ENCODE results near the gene PRR18. TPM values are rescaled to one million over a fixed set of nuclear protein-coding genes. Genes with fewer than 3 reads are reported as not detected.

The PRR18 gene
- total and polyA plus RNA-seq, 9 of the 15 experiments (the other 6 are each of a cell fraction or from before 2014, with no cell fraction given) = not detected

DNA sequence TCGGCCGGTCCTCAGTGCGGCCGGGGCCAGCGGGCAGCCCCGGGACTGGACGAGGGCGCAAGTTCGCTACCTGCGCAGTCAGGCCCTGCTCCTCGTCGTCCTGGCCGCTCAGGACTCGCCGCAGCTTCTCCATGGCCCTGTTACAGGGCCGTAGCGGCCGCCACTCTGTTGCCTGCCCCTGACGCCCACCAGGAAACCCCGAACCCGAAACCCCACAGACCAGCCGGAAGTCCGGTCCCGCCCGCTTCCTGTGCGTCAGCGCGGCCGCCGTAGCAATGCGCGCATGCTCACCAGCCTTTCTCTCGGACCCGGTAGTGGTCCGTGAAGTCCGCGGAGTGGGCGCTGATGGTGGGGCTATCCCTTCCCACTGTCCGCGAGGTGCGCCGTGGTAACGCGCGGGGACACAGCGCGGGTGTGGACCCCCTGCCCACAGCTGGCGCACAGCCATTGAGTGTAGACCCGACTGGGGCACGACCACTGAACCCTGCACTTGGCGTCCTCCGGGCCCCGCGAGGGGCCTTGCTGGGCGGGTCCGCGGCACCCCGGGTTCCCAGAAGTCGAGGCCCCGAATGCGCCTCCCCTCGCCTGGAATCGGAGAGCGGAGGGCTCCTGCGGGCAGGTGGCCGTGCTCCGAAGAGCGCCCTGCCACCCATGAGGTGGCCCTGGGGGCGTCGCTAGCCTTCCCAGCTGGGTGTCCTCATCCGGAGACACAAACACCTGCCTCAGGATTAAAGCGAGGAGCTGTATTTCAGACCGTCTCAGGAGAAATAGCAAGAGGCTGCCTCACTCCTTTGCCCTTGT lies 34.4 kb upstream of the PRR18 start, which contains the start of gene SFT2D1 (continued):
- no peak for TF ChIP-seq ATF1 (CRISPR knock-in tag; IDR thresholded peaks at IDR 0.05)
- peak; percentile 89 for TF ChIP-seq ATF1 (tag; IDR thresholded peaks at IDR 0.05)
- no peak for TF ChIP-seq ZNF41 (CRISPR knock-in tag; conservative IDR thresholded peaks at IDR 0.05)
- TF ChIP-seq GATA2 (CRISPR knock-in tag; IDR thresholded peaks at IDR 0.05) = no peak
- TF ChIP-seq HCFC1 (IDR thresholded peaks at IDR 0.05; ENCODE audit: low read depth, low read length) = peak; percentile 57; the same call in 1 of the 2 replicates
- TF ChIP-seq STAG1 (CRISPR knock-in tag; IDR thresholded peaks at IDR 0.05; ENCODE audit: borderline replicate concordance) = no peak
- TF ChIP-seq, protein P1, sequence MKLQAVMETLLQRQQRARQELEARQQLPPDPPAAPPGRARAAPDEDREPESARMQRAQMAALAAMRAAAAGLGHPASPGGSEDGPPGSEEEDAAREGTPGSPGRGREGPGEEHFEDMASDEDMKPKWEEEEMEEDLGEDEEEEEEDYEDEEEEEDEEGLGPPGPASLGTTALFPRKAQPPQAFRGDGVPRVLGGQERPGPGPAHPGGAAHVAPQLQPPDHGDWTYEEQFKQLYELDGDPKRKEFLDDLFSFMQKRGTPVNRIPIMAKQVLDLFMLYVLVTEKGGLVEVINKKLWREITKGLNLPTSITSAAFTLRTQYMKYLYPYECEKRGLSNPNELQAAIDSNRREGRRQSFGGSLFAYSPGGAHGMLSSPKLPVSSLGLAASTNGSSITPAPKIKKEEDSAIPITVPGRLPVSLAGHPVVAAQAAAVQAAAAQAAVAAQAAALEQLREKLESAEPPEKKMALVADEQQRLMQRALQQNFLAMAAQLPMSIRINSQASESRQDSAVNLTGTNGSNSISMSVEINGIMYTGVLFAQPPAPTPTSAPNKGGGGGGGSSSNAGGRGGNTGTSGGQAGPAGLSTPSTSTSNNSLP (IDR thresholded peaks at IDR 0.05; ENCODE audit: borderline replicate concordance, low read depth, low read length) = no peak
- TF ChIP-seq SMARCE1 (IDR thresholded peaks at IDR 0.05) = no peak; the same call in 1 of the 2 replicates
- TF ChIP-seq, protein P2, sequence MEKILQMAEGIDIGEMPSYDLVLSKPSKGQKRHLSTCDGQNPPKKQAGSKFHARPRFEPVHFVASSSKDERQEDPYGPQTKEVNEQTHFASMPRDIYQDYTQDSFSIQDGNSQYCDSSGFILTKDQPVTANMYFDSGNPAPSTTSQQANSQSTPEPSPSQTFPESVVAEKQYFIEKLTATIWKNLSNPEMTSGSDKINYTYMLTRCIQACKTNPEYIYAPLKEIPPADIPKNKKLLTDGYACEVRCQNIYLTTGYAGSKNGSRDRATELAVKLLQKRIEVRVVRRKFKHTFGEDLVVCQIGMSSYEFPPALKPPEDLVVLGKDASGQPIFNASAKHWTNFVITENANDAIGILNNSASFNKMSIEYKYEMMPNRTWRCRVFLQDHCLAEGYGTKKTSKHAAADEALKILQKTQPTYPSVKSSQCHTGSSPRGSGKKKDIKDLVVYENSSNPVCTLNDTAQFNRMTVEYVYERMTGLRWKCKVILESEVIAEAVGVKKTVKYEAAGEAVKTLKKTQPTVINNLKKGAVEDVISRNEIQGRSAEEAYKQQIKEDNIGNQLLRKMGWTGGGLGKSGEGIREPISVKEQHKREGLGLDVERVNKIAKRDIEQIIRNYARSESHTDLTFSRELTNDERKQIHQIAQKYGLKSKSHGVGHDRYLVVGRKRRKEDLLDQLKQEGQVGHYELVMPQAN (IDR thresholded peaks at IDR 0.05; ENCODE audit: borderline replicate concordance) = 0 out of 2 replicates have a peak, but pooled peaks have one; percentile 70
- peak in 1 of 2 experiments; percentile 61; a peak in 2 of 4 replicates for TF ChIP-seq TRIM24 (IDR thresholded peaks at IDR 0.05)
- no peak for TF ChIP-seq XRCC5 (IDR thresholded peaks at IDR 0.05; ENCODE audit: low read depth, low read length)
- TF ChIP-seq, protein P3, sequence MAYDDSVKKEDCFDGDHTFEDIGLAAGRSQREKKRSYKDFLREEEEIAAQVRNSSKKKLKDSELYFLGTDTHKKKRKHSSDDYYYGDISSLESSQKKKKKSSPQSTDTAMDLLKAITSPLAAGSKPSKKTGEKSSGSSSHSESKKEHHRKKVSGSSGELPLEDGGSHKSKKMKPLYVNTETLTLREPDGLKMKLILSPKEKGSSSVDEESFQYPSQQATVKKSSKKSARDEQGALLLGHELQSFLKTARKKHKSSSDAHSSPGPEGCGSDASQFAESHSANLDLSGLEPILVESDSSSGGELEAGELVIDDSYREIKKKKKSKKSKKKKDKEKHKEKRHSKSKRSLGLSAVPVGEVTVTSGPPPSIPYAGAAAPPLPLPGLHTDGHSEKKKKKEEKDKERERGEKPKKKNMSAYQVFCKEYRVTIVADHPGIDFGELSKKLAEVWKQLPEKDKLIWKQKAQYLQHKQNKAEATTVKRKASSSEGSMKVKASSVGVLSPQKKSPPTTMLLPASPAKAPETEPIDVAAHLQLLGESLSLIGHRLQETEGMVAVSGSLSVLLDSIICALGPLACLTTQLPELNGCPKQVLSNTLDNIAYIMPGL (CRISPR knock-in tag; IDR thresholded peaks at IDR 0.05) = 0 out of 2 replicates have a peak, but pooled peaks have one; percentile 7
- TF ChIP-seq ZNF324 (CRISPR knock-in tag; IDR thresholded peaks at IDR 0.05) = no peak
- TF ChIP-seq KLF13 (tag; IDR thresholded peaks at IDR 0.05; ENCODE audit: borderline replicate concordance, low read depth) = no peak; the same call in 1 of the 2 replicates
- TF ChIP-seq, protein P4, sequence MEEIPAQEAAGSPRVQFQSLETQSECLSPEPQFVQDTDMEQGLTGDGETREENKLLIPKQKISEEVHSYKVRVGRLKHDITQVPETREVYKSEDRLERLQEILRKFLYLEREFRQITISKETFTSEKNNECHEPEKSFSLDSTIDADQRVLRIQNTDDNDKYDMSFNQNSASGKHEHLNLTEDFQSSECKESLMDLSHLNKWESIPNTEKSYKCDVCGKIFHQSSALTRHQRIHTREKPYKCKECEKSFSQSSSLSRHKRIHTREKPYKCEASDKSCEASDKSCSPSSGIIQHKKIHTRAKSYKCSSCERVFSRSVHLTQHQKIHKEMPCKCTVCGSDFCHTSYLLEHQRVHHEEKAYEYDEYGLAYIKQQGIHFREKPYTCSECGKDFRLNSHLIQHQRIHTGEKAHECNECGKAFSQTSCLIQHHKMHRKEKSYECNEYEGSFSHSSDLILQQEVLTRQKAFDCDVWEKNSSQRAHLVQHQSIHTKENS (CRISPR knock-in tag; IDR thresholded peaks at IDR 0.05) = no peak
- TF ChIP-seq KDM2B (CRISPR knock-in tag; IDR thresholded peaks at IDR 0.05) = peak; percentile 3; the same call in 1 of the 2 replicates
- TF ChIP-seq CBFB (CRISPR knock-in tag; IDR thresholded peaks at IDR 0.05) = peak; percentile 87
- TF ChIP-seq TAF15 (IDR thresholded peaks at IDR 0.05; ENCODE audit: low read depth, low read length) = no peak
- TF ChIP-seq, protein P5, sequence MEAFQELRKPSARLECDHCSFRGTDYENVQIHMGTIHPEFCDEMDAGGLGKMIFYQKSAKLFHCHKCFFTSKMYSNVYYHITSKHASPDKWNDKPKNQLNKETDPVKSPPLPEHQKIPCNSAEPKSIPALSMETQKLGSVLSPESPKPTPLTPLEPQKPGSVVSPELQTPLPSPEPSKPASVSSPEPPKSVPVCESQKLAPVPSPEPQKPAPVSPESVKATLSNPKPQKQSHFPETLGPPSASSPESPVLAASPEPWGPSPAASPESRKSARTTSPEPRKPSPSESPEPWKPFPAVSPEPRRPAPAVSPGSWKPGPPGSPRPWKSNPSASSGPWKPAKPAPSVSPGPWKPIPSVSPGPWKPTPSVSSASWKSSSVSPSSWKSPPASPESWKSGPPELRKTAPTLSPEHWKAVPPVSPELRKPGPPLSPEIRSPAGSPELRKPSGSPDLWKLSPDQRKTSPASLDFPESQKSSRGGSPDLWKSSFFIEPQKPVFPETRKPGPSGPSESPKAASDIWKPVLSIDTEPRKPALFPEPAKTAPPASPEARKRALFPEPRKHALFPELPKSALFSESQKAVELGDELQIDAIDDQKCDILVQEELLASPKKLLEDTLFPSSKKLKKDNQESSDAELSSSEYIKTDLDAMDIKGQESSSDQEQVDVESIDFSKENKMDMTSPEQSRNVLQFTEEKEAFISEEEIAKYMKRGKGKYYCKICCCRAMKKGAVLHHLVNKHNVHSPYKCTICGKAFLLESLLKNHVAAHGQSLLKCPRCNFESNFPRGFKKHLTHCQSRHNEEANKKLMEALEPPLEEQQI (IDR thresholded peaks at IDR 0.05) = no peak

All from K562 (cell line).